CD4-positive, alpha-beta T cell treated with Interleukin-10 for 1 hour (primary cell): Measurements from ENCODE around the gene MILR1.

Experiments used
- DNase-seq: peaks from one replicate; pipeline ENCODE4 v3.0.0-alpha.2; 2020

Gene MILR1

GRCh38 chr17:64503821-64504768 is 55.2 kb downstream of the MILR1 start:
- no peak for DNase-seq

GRCh38 chr17:64504769-64505339 is 55.9 kb downstream of the MILR1 start:
- DNase-seq, result no peak

GRCh38 chr17:64505340-64506200 is 56.7 kb downstream of the MILR1 start:
- DNase-seq, result peak; percentile 92

GRCh38 chr17:64506201-64506575 is 57.3 kb downstream of the MILR1 start, which contains the start of gene DDX5:
DDX5 (minus strand) TSS chr17:64506289; CDS start chr17:64506119, 170 bp downstream.
- peak; percentile 97 for DNase-seq

- no peak for DNase-seq
Measured at GRCh38 chr17:64506576-64507412, 57.9 kb downstream of the MILR1 start, which contains the start of gene CEP95. CEP95 (plus strand) TSS chr17:64506977; CDS start chr17:64507098, 121 bp downstream.

- peak; percentile 79 for DNase-seq
Measured at GRCh38 chr17:64507413-64507782, 58.5 kb downstream of the MILR1 start.

- no peak for DNase-seq
Measured at GRCh38 chr17:64508683-64509082, 59.8 kb downstream of the MILR1 start.

- DNase-seq, result no peak
Measured at GRCh38 chr17:64509179-64509578, 60.3 kb downstream of the MILR1 start.

- no peak for DNase-seq
Measured at GRCh38 chr17:64515419-64515818, 66.5 kb downstream of the MILR1 start.

GRCh38 chr17:64515829-64516228 is 66.9 kb downstream of the MILR1 start:
- DNase-seq, result no peak
